ENCODE data around the gene SLC8A1.

Gene SLC8A1

GRCh38 chr2:40361478-40361877 is 90.4 kb downstream of the SLC8A1 start:
- no peak overlapping the region for H3K4me3 ChIP-seq (ENCODE audit: low read depth, low read length)
- in situ Hi-C loops (cut with HindIII; ENCODE audit: low sequenced_read_pairs), result no loop called here
- no peak for DNase-seq (ENCODE audit: low read depth)
- TF ChIP-seq CTCF (IDR thresholded peaks at IDR 0.05; ENCODE audit: low read depth, low read length, missing control alignments), result no peak

DNA sequence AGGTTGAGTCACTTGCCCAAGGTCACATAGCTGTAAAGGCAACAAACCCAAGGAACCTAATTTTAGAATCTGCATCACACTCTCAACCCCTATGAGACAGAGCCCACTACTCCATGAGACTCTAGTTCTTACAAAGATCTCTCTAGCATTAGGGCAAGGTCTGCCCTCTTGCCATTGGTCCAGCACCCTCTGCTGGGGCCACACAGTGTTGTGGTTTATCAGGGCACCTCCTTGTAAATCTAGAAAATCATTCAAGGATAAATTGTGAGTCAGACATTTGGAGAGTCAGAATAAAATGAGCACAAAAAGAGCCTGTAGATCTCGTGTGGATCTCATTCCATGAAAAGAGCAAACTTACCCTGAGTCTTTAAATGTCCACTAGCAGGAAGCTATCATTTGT is 91.2 kb downstream of the SLC8A1 start:
- in situ Hi-C loops (cut with HindIII; ENCODE audit: low sequenced_read_pairs), result no loop called here
- H3K4me3 ChIP-seq (ENCODE audit: low read depth, low read length), result no peak overlapping the region
- no peak for TF ChIP-seq CTCF (IDR thresholded peaks at IDR 0.05; ENCODE audit: low read depth, low read length, missing control alignments)
- no peak for DNase-seq (ENCODE audit: low read depth)

DNA sequence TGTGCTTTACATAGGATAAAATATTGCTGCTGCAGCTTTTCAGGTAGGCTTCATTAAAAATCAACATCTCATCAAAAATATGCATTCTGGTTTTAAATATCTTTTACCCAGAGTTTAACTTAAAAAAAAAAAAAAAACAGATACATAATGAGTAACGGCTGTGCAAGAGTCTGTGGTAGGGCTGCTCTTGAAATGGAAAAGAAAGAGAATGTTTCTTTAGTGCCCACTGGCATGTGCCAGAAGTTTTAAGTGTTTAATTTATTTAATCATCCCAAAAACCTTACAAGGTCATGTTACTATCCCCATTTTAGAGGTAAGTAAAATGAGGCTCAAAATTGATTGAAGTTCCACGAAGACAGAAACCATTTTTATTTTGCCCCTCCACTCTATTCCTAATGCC is 92.1 kb downstream of the SLC8A1 start:
- in situ Hi-C loops (cut with HindIII; ENCODE audit: low sequenced_read_pairs), result no loop called here
- no peak for TF ChIP-seq CTCF (IDR thresholded peaks at IDR 0.05; ENCODE audit: low read depth, low read length, missing control alignments)
- no peak for DNase-seq (ENCODE audit: low read depth)
- H3K4me3 ChIP-seq (ENCODE audit: low read depth, low read length), result no peak overlapping the region

DNA sequence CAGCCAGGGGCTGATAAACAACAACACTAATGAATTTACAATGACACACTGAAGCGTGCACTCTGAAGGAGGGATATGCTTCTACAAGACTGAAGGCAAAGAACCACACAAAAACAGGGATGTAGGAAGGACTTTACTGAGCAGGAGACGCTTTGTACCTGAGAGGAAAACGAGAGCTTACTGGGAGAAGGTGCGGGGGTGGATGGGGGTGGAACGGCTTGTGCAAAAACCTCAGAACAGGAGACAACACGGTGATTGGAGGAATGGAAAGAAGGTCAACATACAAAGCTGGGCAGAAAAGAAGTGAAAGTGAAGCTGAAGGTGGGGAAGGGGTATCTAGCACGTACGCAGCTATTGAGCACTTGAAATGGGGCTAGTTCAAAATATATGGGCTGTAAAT is 93.1 kb downstream of the SLC8A1 start:
- in situ Hi-C loops (cut with HindIII; ENCODE audit: low sequenced_read_pairs), result no loop called here
- TF ChIP-seq CTCF (IDR thresholded peaks at IDR 0.05; ENCODE audit: low read depth, low read length, missing control alignments), result no peak
- DNase-seq (ENCODE audit: low read depth), result no peak
- H3K4me3 ChIP-seq (ENCODE audit: low read depth, low read length), result no peak overlapping the region

DNA sequence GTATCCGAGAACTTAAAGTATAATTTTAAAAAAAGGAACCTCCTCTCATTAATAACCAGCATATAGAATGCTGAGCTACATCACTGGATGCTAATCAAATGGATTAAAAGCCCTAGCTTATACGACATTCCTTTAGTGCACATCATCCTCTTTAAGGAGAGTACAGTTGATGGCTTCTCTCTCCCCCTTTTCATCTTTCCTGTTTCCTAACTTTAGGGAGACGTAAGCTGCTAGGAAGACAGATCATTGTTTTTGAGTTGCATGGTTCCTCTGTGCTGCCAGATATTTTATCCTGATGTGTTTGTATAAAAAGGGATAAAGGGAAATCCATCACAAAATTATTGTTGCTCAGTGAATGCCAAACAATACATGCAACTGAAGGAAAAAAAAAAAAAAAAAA is 94.2 kb downstream of the SLC8A1 start:
- no peak for TF ChIP-seq CTCF (IDR thresholded peaks at IDR 0.05; ENCODE audit: low read depth, low read length, missing control alignments)
- DNase-seq (ENCODE audit: low read depth), result no peak
- H3K4me3 ChIP-seq (ENCODE audit: low read depth, low read length), result no peak overlapping the region
- in situ Hi-C loops (cut with HindIII; ENCODE audit: low sequenced_read_pairs), result no loop called here

DNA sequence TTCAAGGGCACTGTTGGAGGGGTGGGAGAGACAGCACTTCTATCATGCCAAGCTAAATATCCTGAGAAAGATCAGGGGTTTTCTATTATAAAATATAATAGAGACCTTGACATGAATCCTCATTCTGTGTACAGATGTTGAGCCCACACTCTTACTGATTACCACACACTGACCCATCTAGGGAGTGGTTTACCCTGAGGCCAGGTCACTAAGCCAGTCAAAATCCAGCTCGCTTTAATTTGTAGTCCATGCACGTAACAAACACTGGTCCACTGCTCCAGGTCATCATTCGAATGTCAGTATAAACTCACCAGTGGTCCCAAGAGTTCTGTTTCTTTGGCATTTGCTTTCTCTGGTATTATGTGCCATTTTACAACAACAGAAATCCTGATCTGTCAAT is 96.4 kb downstream of the SLC8A1 start:
- in situ Hi-C loops (cut with HindIII; ENCODE audit: low sequenced_read_pairs), result no loop called here
- TF ChIP-seq CTCF (IDR thresholded peaks at IDR 0.05; ENCODE audit: low read depth, low read length, missing control alignments), result no peak

DNA sequence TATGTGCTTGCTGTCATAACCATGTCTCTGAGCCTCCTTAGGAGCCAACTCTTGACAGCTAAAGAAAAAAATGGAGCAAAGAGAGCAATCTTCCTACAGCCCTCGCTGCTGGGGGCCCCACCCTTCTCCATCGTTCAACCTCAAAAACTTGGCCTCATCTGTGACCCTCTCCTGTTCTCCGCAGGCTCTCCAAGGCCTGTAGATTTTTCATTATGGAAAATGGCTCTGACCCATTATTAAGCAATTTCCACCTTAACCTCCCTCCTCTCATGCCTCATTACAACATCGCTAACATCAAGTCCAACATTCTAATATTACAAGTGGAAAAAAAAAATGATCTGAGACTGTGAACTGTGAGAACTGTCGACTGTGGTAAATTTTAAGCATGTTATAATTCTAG is 98.7 kb downstream of the SLC8A1 start:
- H3K4me3 ChIP-seq (ENCODE audit: low read depth, low read length), result no peak overlapping the region
- TF ChIP-seq CTCF (IDR thresholded peaks at IDR 0.05; ENCODE audit: low read depth, low read length, missing control alignments), result no peak
- in situ Hi-C loops (cut with HindIII; ENCODE audit: low sequenced_read_pairs), result no loop called here
- DNase-seq (ENCODE audit: low read depth), result no peak

More for the DNA sequence above, 96.4 kb downstream of the SLC8A1 start:
- no peak overlapping the region for H3K4me3 ChIP-seq (ENCODE audit: low read depth, low read length)
- no peak for DNase-seq (ENCODE audit: low read depth)

Data from astrocyte of the cerebellum (primary cell).